ENCODE measurements around the gene TMEM218.

DNA sequence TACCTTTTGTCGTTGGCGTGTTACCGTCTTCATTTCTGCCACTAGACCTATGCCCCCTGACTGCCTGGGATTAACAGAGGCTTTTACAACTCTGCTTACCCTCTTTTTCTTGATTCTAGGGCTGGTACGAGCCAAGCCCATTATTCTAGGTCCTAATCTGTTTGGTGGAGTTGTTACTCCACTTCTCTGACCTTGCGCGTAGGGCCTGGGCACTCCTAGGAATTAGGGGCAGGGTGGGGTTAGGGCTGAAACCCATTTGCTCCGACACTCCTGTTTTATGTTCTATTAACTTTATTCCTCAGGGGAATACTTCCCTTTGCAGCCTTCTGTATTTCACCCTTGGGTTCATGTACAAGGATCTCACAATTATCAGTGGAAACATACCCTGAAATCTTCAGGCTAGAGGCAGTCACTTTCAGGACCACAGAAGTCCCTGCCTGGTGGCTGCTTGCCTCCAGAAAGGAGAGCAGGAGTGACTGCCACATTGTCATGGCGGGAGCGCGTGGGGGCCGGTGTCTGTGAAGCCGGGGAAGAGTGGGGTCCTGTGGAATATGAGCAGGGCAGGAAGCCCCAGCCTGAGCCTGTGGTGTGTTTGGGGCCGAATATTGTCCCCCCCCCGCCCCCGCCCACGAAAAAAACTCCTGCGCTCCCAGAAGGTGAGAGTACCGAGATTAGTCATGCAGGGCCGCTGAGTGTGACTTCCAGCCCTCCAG is 49.1 kb downstream of the TMEM218 start:
- TF ChIP-seq, protein P1, sequence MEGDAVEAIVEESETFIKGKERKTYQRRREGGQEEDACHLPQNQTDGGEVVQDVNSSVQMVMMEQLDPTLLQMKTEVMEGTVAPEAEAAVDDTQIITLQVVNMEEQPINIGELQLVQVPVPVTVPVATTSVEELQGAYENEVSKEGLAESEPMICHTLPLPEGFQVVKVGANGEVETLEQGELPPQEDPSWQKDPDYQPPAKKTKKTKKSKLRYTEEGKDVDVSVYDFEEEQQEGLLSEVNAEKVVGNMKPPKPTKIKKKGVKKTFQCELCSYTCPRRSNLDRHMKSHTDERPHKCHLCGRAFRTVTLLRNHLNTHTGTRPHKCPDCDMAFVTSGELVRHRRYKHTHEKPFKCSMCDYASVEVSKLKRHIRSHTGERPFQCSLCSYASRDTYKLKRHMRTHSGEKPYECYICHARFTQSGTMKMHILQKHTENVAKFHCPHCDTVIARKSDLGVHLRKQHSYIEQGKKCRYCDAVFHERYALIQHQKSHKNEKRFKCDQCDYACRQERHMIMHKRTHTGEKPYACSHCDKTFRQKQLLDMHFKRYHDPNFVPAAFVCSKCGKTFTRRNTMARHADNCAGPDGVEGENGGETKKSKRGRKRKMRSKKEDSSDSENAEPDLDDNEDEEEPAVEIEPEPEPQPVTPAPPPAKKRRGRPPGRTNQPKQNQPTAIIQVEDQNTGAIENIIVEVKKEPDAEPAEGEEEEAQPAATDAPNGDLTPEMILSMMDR (conservative IDR thresholded peaks at IDR 0.05; ENCODE audit: low read length) = no peak
- TF ChIP-seq EZH2phosphoT487 (IDR thresholded peaks at IDR 0.05; ENCODE audit: borderline replicate concordance) = no peak

Data from Loucy (cell line).